GM12878 (cell line): Measurements from ENCODE around the gene WFIKKN1. TPM values are rescaled to one million over a fixed set of nuclear protein-coding genes. Genes with fewer than 3 reads are reported as not detected.
A peak's percentile ranks its signal among the peaks of the same experiment; 100 is the strongest.

Source experiments
- ATAC-seq: fragments of 200-7000 bp; cut with Tn5 transposase; 3 replicates; pipeline ENCODE4 v1.9.1; 2020; ENCODE audit warnings: mild to moderate bottlenecking, moderate library complexity
- BruUV-seq: library from RNA; stranded (reverse); fragments of 400-500 nt; replicated peaks from 2 replicates; lab custom pipeline; 2021; lab: Mats Ljungman, UMichigan
- CTCF ChIA-PET: fragments of 300-600 bp; sonication (Branson Sonifier 250); formaldehyde crosslinking; extraction: SDS; loops from one replicate; lab custom pipeline; 2021; ENCODE audit warnings: inconsistent platforms; lab: Yijun Ruan, JAX
- POLR2A ChIA-PET: fragments of 350-600 bp; formaldehyde crosslinking; extraction: SDS; loops from one replicate; lab custom pipeline; 2021; ENCODE audit warnings: inconsistent platforms; lab: Charles Lee
- RAD21 ChIA-PET: fragments of 300-600 bp; sonication (Branson Sonifier 250); formaldehyde crosslinking; loops from one replicate; lab custom pipeline; 2023; ENCODE audit warnings: antibody characterized with exemption; ENCODE audit not compliant: unreplicated experiment; lab: Charles Lee
- SMC1A ChIA-PET: fragments of 300-600 bp; sonication (Branson Sonifier 250); formaldehyde crosslinking; loops from one replicate; lab custom pipeline; 2023; ENCODE audit not compliant: unreplicated experiment, uncharacterized antibody; lab: Charles Lee
- DNase-seq: peaks from one replicate; pipeline ENCODE4 v3.0.0-alpha.2; 2011; ENCODE audit warnings: low read depth, low spot score
- FAIRE-seq: peaks from 3 replicates; lab custom pipeline; 2011; peaks lifted over from hg19 to GRCh38; lab: Jason Lieb, UNC
- H2AFZ ChIP-seq: 2 replicates; pipeline ENCODE4 v1.6.0; 2011; ENCODE audit warnings: low read depth, low read length, control low read depth; ENCODE audit not compliant: control insufficient read depth
- H3K27ac ChIP-seq: 2 replicates; pipeline ENCODE4 v1.5.1; 2011; ENCODE audit warnings: control low read depth; ENCODE audit not compliant: control insufficient read depth, insufficient read depth
- H3K27me3 ChIP-seq, 2 experiments: replicated peaks in 1 of 2; 2 replicates each; pipeline versions ENCODE4 v1.6.0 to v1.6.1; 2011; ENCODE audit warnings: low read length in 1 of 2; ENCODE audit not compliant: control insufficient read depth in 2 of 2, insufficient read depth in 2 of 2
- H3K36me3 ChIP-seq, 2 experiments: 2 replicates each; pipeline ENCODE4 v1.5.1; 2011; ENCODE audit warnings: low read length in 1 of 2; ENCODE audit not compliant: control insufficient read depth in 2 of 2, insufficient read depth in 2 of 2
- H3K4me1 ChIP-seq: 2 replicates; pipeline ENCODE4 v1.6.1; 2011; ENCODE audit warnings: mild to moderate bottlenecking, low read length, moderate library complexity, mixed read lengths; ENCODE audit not compliant: control insufficient read depth, insufficient read depth
- H3K4me2 ChIP-seq: 2 replicates; pipeline ENCODE4 v1.6.0; 2011; ENCODE audit warnings: control low read depth; ENCODE audit not compliant: control insufficient read depth, insufficient read depth
- H3K4me3 ChIP-seq: fragments of 200-600 bp; sonication (generic); 2 replicates; pipeline ENCODE4 v1.5.1; 2016
- H3K79me2 ChIP-seq: 2 replicates; pipeline ENCODE4 v1.6.0; 2011; ENCODE audit warnings: low read length; ENCODE audit not compliant: control insufficient read depth, insufficient read depth
- H3K9ac ChIP-seq: 2 replicates; pipeline ENCODE4 v1.8.0; 2011; ENCODE audit warnings: low read length, control low read depth, mixed read lengths; ENCODE audit not compliant: control insufficient read depth, insufficient read depth
- H3K9me3 ChIP-seq: replicated peaks from 3 replicates; pipeline ENCODE4 v1.5.1; 2011; ENCODE audit warnings: mild to moderate bottlenecking, low read length; ENCODE audit not compliant: control insufficient read depth, insufficient read depth
- H4K20me1 ChIP-seq: 2 replicates; pipeline ENCODE4 v1.6.0; 2011; ENCODE audit not compliant: control insufficient read depth, insufficient read depth
- ASH2L ChIP-seq: fragments of 300-600, 200-600 bp; sonication (generic); IDR thresholded peaks from 2 replicates; pipeline ENCODE4 v1.6.1; 2017; ENCODE audit warnings: low read depth, mild to moderate bottlenecking, borderline replicate concordance
- BACH1 ChIP-seq: fragments of 450-650 bp; IDR thresholded peaks from 2 replicates; pipeline ENCODE4 v1.6.1; 2017; ENCODE audit warnings: mild to moderate bottlenecking, borderline replicate concordance
- BHLHE40 ChIP-seq, 2 experiments: fragments of 450-650 bp in 1 of 2; IDR thresholded peaks; 2 replicates each; pipeline ENCODE4 v1.6.1; 2011 to 2017; ENCODE audit warnings: low read depth in 2 of 2, borderline replicate concordance in 1 of 2, improper control_type of control experiment in 1 of 2, low read length in 1 of 2, mild to moderate bottlenecking in 1 of 2
- GABPA ChIP-seq: IDR thresholded peaks from 2 replicates; pipeline ENCODE4 v1.6.1; 2014; ENCODE audit warnings: antibody characterized with exemption, low read depth, mild to moderate bottlenecking, inconsistent platforms
- LARP7 ChIP-seq: fragments of 450-650 bp; IDR thresholded peaks from 2 replicates; pipeline ENCODE4 v1.6.1; 2017; ENCODE audit warnings: mild to moderate bottlenecking
- NR2C1 ChIP-seq: fragments of 450-650 bp; IDR thresholded peaks from 2 replicates; pipeline ENCODE4 v1.6.1; 2017; ENCODE audit warnings: antibody characterized with exemption, mild to moderate bottlenecking, moderate library complexity
- POLR2A ChIP-seq: IDR thresholded peaks from 2 replicates; pipeline ENCODE4 v1.6.1; 2011; ENCODE audit warnings: low read depth, mild to moderate bottlenecking, low read length
- POLR2AphosphoS2 ChIP-seq: IDR thresholded peaks from 2 replicates; pipeline ENCODE4 v1.6.1; 2011; ENCODE audit warnings: low read depth, mild to moderate bottlenecking, low read length, improper control_type of control experiment, moderate library complexity
- POU2F2 ChIP-seq: IDR thresholded peaks from 3 replicates; pipeline ENCODE4 v1.6.1; 2011; ENCODE audit warnings: low read depth, mild to moderate bottlenecking, low read length, borderline replicate concordance
- SREBF1 ChIP-seq: IDR thresholded peaks from 2 replicates; pipeline ENCODE4 v1.6.1; 2012; ENCODE audit warnings: mild to moderate bottlenecking, low read length
- SUZ12 ChIP-seq: fragments of 200-600 bp; sonication (generic); IDR thresholded peaks from one replicate; pipeline ENCODE4 v1.6.1; 2018; ENCODE audit warnings: antibody characterized with exemption, mild to moderate bottlenecking; ENCODE audit not compliant: unreplicated experiment
- TAF1 ChIP-seq: IDR thresholded peaks from 2 replicates; pipeline ENCODE4 v1.6.1; 2011; ENCODE audit warnings: mild to moderate bottlenecking, low read depth, low read length, borderline replicate concordance
- ZBTB40 ChIP-seq: fragments of 450-650 bp; IDR thresholded peaks from 2 replicates; pipeline ENCODE4 v1.6.1; 2016; ENCODE audit warnings: mild to moderate bottlenecking, moderate library complexity, borderline replicate concordance
- ZNF217 ChIP-seq: fragments of 450-650 bp; IDR thresholded peaks from 2 replicates; pipeline ENCODE4 v1.6.1; 2017; ENCODE audit warnings: antibody characterized with exemption, mild to moderate bottlenecking
- WGBS: methylation state at CpG from one replicate; pipeline ENCODE4 v1.1.6; 2016; ENCODE audit warnings: low lambda C conversion rate; ENCODE audit not compliant: insufficient replicate concordance, insufficient coverage; ENCODE audit errors: missing lambda C conversion rate; 5-methylcytosine and 5-hydroxymethylcytosine counted together
- in situ Hi-C: fragments of 300-500 bp; cut with MboI; formaldehyde crosslinking; loops from 9 replicates; pipeline ENCODE4 v1.14.3; 2018; ENCODE audit warnings: mixed read lengths
- intact Hi-C: fragments of 100-400 bp; cut with micrococcal nuclease; formaldehyde crosslinking; loops from one replicate; pipeline ENCODE4 v1.14.2; 2022; ENCODE audit not compliant: unreplicated experiment
- polyA plus RNA-seq, 11 experiments: library from polyadenylated mRNA; depleted of rRNA in 4 of 11; unstranded in 6 of 11; stranded (reverse) in 5 of 11; fragments of >200 nt; fragmentation: Nextera tagmentation in 4 of 11; fragmentation: Illumina TruSeq in 1 of 11; extraction: Ambion mirVana in 4 of 11; extraction: Trizol in 1 of 11; gene quantifications; 1 replicate in 1 of 11; 2 replicates in 10 of 11; pipeline versions ENCODE4 v1.2.1 to v1.2.3, GENCODE V29; 2011 to 2016; ENCODE audit warnings: inconsistent platforms in 2 of 11, missing spikeins in 2 of 11, low read depth in 1 of 11
- total RNA-seq, 4 experiments: library from RNA; depleted of rRNA in 3 of 4; stranded (reverse); fragments of >200 nt in 3 of 4; fragmentation: Illumina TruSeq in 1 of 4; extraction: Trizol in 1 of 4; gene quantifications; 2 replicates each; pipeline versions ENCODE4 v1.2.1 to v1.2.3, GENCODE V29; 2013 to 2021
- TF ChIP-seq, protein P1 (sequence below): fragments of 450-650 bp; IDR thresholded peaks from 2 replicates; pipeline ENCODE4 v1.6.1; 2017; ENCODE audit warnings: antibody characterized with exemption, mild to moderate bottlenecking, moderate library complexity

Gene WFIKKN1
- total and polyA plus RNA-seq, 10 of the 15 experiments (the other 5 are each of a cell fraction or from before 2014, with no cell fraction given): 0.01 to 0.41 (median 0.05) TPM; not detected in 2

GRCh38 chr16:588889-589657 lies 41.7 kb upstream of the WFIKKN1 start:
- peak overlapping the region; percentile 87 for H2AFZ ChIP-seq
- POLR2A ChIA-PET: interaction anchor here (0.7 to 2.5 kb wide), 6 partner anchors 18 to 492 kb away, joined by 3 to 7 read pairs (median 4); partner anchors contain the start of genes METTL26 and NHLRC4
- H3K4me2 ChIP-seq: peak overlapping the region; percentile 90
- SMC1A ChIA-PET: no interaction called here
- CTCF ChIA-PET: interaction anchor here (1.8 kb wide), 1 partner anchor 10 kb away, joined by 5 read pairs; no protein-coding TSS in a partner anchor
- H3K9ac ChIP-seq: peak overlapping the region; percentile 81
- peak overlapping the region; percentile 94 for H3K4me3 ChIP-seq
- peak overlapping the region; percentile 85 for H3K27ac ChIP-seq
- no peaks in the 10 kb centered on the region for H4K20me1 ChIP-seq
- peak; percentile 86 for FAIRE-seq
- no TSS peak for BruUV-seq
- DNase-seq: peak; percentile 75
- in situ Hi-C loops (no loop called here), intact Hi-C loops (loop anchor here (1.0 kb wide), 1 partner anchor 47 kb away; the partner anchor contains the start of gene METTL26)
- no peaks in the 10 kb centered on the region for H3K36me3 ChIP-seq
- peaks cover 15% of the 10 kb centered on the region for H3K4me1 ChIP-seq
- RAD21 ChIA-PET: no interaction called here
- WGBS: under 1% methylated on average over 104 of the region's 107 CpGs
- H3K27me3 ChIP-seq: no peaks in the 10 kb centered on the region
- ATAC-seq: peak; percentile 87
- H3K79me2 ChIP-seq: peaks cover 28% of the 10 kb centered on the region
- no peaks in the 10 kb centered on the region for H3K9me3 ChIP-seq
- TF ChIP-seq POLR2A (peak; percentile 90), SREBF1 (no peak), ZNF217 (peak; percentile 66; the same call in 1 of the 2 replicates), POLR2AphosphoS2 (peak; percentile 61; the same call in 1 of the 2 replicates), POU2F2 (no peak; the same call in 2 of the 3 replicates), ASH2L (no peak), BACH1 (peak; percentile 94), GABPA (peak; percentile 95), SUZ12 (no peak), BHLHE40 (IDR thresholded peaks at IDR 0.05; ENCODE audit: borderline replicate concordance in 1 of 2, low read depth in 2 of 2, low read length in 1 of 2) (peak; percentile 17 to 72; a peak in 2 of 4 replicates), LARP7 (peak; percentile 98), TAF1 (peak; percentile 43; the same call in 1 of the 2 replicates), NR2C1 (peak; percentile 82), ZBTB40 (peak; percentile 93)
- TF ChIP-seq, protein P1, sequence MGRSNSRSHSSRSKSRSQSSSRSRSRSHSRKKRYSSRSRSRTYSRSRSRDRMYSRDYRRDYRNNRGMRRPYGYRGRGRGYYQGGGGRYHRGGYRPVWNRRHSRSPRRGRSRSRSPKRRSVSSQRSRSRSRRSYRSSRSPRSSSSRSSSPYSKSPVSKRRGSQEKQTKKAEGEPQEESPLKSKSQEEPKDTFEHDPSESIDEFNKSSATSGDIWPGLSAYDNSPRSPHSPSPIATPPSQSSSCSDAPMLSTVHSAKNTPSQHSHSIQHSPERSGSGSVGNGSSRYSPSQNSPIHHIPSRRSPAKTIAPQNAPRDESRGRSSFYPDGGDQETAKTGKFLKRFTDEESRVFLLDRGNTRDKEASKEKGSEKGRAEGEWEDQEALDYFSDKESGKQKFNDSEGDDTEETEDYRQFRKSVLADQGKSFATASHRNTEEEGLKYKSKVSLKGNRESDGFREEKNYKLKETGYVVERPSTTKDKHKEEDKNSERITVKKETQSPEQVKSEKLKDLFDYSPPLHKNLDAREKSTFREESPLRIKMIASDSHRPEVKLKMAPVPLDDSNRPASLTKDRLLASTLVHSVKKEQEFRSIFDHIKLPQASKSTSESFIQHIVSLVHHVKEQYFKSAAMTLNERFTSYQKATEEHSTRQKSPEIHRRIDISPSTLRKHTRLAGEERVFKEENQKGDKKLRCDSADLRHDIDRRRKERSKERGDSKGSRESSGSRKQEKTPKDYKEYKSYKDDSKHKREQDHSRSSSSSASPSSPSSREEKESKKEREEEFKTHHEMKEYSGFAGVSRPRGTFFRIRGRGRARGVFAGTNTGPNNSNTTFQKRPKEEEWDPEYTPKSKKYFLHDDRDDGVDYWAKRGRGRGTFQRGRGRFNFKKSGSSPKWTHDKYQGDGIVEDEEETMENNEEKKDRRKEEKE: peak; percentile 51; the same call in 1 of the 2 replicates
